NCI-H526 treated with DMSO at 0.1 percent for 48 hours (cell line): ENCODE data around the gene PPP1R3C.
A peak's percentile ranks its signal among the peaks of the same experiment; 100 is the strongest.

Source experiments
- DNase-seq: peaks from one replicate; lab custom pipeline; 2025; lab: John Stamatoyannopoulos, UW

Gene PPP1R3C

DNA sequence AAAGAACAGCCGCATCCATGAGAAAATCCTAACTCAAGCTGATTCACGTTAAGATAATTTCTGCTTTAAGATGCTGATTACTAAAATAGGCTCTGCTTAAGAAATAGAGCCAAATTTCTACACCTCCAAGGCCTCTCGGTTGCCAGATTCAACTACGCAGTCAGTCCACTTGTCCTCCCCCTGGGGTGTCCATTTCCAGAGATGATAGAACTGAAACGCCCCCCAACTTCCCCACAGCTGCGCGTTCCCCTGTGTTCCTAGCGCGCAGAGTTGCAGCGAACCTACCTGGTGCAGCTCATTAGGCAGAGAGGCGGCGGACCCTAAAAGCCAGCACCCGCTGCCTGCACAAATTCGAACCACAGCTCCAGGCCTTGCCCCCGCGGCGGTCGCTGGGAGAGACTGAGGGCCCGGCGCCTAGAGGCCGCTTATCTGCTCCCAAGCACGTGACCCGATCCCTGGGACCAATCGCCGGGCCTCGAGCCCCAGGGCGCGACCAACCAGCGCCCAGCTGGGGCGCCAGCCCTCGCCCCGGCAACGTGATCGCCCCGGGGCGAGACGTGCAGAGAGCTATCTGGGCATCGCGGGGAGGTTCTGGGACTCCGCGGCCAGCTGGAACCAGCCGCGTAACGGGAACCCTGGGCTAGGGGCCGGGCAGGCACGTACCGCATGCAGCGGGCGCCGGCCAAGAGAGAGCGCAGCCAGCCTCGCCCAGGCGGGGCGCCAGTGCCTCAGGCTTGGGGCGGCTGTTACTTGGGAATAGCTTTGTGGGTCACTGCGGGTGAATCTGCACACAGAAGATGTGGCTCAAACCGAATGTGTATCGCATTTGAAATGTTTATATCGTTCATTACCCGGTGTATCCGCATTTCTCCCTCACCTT lies at the start of gene PPP1R3C:
TSS of gene PPP1R3C (minus strand) at position 401 of the 880 bp plus-strand sequence. CDS start at position 299, 102 bp downstream.
- peak; percentile 37 for DNase-seq

GRCh38 chr10:91681361-91682276 lies 48.7 kb upstream of the PPP1R3C start:
- DNase-seq, result no peak

GRCh38 chr10:91680487-91680886 lies 47.6 kb upstream of the PPP1R3C start:
- DNase-seq, result no peak

DNA sequence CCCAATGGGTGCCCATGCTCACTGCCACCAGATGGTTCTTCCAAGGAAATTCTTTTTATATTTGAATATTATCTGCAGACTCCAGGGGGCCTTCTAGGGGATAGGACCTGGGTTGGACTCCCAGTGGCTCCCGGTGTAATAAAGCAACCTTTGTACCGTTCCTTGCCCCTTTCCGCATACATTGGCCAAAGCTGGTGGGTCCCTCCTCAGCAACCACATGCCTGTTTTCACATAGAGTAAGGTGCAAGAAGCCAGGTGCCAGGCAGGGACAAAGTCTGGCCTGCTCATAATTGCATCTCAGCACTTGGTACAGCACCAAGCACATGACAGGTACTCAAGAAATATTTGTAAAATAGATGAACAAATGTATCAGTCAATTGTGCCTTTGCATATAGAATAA lies 46.4 kb upstream of the PPP1R3C start:
- DNase-seq, result no peak

- no peak for DNase-seq
Observed at GRCh38 chr10:91677911-91678310, 45.0 kb upstream of the PPP1R3C start.

DNA sequence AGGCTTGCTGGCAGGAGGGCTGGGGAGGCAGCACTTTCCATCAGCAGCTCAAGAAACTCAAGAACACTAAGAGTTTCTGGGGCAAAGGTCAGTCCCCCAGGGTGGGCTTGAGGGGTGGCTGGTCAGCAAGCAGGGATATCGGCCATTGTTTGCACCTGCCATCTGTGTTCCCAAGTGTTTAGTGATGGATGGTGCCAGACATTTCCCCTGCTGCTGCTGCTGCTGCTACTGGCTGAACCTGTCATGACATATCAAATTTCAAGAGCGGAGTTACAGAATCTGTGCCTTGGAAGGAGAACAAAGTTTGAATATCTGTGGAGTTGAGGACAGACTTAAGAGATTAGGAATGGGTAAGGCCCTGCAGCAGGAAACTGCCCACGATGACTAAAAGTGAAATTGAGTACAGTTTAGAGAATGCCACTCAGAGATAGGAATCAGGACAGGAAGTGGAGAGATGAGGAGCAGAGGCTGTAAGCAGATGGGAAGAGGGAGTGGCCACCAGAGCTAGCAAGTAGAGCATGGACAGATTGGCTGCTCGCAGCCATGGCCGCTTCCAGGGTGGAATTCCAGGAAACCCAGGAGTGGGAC lies 39.2 kb upstream of the PPP1R3C start:
- no peak for DNase-seq

DNA sequence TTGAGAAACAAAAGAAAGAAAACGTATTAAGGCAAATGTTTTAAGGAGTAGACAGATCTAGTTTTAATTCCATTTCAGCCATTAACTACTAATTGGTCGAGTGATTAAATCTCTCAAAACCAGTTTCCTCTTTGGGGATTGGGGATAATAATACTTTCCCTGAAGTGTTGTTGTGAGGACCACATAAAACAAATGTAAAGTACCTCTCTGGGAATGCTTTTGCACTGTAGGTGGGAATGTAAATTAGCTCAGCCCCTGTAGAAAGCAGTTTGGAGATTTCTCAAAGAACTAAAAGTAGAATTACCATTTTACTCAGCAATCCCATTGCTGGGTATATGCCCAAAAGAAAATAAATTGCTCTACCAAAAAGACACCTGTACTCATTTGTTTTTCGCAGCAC lies 36.0 kb upstream of the PPP1R3C start:
- DNase-seq, result no peak

DNA sequence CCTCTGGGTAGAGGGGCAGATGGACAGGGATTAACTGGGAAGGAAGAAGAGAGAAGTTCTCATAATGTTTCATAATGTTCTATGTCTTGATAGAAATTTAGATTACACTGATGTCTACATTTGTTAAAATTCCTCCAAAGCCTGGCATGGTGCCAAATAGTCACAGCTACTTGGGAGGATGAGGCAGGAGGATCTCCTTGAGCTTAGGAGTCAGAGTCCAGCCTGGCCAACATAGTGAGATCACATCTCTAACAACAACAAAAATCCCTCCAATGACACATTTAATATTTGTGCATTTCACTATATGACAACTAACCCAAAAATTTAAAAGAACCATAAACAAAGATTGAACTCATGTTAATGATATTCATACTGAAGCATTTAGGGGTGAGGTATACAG lies 33.0 kb upstream of the PPP1R3C start:
- no peak for DNase-seq

GRCh38 chr10:91664426-91664825 lies 31.6 kb upstream of the PPP1R3C start:
- no peak for DNase-seq

- no peak for DNase-seq
Observed at GRCh38 chr10:91662993-91663392, 30.1 kb upstream of the PPP1R3C start.

DNA sequence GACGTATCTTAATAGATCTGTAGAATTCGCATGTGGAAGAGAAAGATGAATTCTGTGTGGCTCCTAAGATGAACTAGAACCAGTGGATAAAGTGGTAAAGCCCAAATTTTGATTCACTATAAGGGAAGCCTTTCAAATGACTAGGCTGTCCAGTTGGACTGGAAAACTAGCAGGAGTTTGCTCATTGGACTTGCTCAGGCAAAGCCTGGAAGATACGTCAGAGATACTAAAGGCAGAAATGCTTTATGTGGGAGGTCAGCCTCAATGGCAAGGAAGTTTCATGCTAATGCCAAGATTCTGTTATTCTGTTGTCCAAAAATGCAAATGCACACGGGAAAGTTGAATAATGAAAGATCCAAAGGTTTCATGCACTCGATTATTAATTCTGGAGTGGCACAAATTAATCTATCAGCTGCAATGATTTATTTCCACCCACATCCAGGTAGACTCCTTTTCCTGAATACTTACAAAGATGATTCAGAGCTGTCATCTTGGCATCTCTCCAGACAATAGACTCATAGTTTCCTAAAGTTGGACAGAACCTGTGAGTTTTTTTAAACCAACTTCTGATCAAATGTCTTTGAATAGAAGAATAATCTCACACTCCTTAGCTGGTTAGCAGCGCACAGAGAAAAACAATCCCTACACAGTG lies 20.5 kb upstream of the PPP1R3C start:
- DNase-seq, result no peak

GRCh38 chr10:91652364-91652763 lies 19.5 kb upstream of the PPP1R3C start:
- no peak for DNase-seq

GRCh38 chr10:91643700-91644099 lies 10.8 kb upstream of the PPP1R3C start:
- no peak for DNase-seq

DNA sequence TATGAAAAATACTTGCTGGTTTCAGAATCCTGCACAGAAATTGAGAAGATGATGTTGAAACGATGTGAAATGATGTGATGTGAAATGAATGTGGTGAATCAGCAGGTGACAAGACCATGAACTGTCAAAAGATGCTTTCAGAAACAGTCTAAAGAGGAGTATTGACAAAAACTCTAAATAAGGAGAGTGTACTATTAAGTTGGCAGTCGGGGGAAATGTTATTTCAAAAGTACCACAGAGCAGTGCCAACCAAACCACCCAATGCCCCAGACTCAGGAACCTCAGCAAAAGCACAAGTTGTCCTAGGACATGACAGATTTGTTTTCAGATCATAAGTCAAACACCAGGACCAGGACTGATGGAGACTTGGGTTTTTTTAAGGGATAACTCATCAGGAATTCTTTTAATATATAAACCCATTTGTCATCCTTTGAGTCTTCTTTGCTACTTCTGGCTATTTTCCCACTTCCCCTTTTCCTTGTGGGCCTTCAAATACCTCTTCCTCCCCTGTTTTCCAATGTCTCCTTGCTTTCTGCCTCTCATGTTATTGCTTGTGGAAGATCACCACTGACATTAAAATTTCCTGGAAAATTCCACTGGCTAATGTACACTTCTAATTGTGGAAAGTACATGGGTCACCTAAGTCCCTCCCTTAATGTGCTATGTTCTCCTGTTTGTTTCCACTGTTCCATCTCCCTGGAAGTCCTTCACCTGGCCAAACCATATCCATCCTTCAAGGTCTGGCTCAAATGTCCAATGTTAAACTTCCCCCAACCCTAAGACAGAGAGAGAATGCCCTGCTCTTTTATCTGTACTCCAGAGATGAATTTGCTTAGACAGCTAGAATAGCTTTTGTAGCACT lies 10.2 kb upstream of the PPP1R3C start:
- DNase-seq, result no peak

DNA sequence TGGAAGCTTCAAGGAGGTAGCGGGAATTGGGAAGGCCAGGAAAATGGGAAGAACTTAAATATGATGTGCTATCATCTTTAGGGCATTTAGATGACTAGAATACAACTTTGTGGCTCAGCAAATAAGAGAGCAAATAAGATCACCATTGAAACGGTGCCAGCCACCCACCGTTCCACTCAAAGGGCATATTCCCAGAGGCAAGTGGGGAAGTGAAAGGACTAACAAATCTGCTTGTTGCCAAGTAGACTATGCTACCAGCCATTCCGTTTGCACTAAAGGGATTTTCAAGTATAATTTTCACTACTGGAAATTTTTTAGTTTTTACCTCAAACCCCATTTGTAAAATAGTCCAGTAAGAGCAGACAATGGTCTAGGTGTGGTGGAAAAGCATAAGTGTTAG lies 4.0 kb upstream of the PPP1R3C start:
- no peak for DNase-seq

DNA sequence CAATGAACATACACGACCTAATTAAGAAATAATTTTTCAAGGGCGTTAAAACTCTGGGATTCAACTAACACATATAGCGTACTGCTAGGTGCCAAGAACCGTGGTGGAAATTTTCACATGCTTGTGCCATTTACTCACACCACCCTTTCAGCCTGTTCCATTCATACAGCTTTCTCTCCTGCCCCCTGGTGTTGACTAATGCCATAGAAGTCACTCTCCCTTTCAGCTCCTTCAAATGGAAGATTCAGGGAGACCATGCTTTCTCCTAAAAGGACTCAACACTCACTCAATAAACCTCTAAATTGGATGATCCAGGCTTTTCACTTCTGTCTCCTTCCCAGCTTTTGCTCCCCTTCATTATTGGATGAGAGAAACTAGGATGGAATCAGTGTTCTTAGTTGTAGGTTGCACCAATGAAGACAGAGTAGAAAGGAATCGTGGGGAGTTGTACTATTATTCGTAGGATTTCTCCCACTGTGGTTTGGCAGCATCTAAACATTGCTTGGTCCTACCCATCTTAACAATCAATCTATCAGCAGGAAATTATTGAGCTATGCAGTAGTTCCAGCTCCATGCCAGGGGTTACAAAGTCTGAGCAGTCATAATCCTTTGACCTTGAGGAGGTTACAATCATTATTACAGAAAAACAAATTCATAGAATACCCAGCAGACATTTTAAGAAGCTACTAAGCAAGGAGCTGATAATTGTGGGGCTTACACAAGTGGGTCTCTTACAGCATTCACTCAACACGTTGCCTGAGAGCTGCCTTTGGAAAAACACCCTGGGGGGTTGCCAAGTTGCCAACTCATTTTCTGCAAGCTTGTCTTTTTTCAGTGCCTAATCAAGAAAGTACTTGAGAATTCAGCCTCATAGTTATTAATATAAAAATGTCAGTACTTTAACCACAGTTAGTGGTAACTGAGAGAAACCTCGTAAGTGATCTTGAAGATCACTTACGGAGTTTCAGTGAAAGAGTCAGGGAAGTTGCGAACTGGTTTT lies 2.8 kb upstream of the PPP1R3C start:
- DNase-seq, result peak; percentile 3

DNA sequence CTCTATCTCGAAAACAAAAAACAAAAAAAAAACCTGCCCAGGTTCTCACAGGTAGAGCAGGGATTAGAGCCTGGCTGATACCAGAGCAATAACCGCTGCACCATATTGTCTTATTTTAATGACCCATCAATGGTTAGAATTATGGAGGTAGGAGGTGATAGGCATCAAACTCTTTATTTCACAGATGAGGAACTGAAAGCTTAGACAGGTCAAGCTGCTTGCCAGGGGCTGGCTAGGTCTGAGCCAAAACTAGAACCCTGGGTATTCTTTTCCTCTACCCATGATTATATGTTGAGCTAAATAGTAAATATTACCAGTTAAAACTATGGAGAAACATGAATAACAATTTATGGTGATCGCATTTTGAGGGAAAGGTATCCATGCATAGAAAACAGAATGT lies 2.0 kb upstream of the PPP1R3C start:
- no peak for DNase-seq

DNA sequence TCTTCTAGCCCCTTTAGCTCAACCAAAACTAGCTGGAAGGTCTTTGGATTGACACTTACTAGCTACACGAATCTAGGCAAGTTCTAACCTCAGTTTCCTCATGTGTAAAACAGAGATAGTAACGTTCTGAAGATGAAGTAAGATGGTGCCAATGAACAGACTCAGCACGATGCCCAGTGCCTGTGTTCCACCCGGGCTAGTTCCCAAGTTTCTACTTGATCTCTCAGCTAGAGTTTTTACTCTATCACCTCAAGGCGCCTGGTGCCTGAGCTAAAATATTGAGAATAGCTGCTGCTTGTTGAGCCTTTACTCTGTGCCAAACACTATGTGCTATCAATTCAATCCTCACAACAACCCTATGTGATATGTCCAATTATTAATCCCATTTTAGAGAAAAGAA lies 1.4 kb upstream of the PPP1R3C start:
- DNase-seq, result no peak

- no peak for DNase-seq
Observed at GRCh38 chr10:91630625-91631024, 2.2 kb downstream of the PPP1R3C start.
